ENCODE measurements around the gene WHRN. TPM values are rescaled to one million over a fixed set of nuclear protein-coding genes. Genes with fewer than 3 reads are reported as not detected.

The WHRN gene
- total RNA-seq, 1 donor from 2014 or later, result 14.5 TPM

DNA sequence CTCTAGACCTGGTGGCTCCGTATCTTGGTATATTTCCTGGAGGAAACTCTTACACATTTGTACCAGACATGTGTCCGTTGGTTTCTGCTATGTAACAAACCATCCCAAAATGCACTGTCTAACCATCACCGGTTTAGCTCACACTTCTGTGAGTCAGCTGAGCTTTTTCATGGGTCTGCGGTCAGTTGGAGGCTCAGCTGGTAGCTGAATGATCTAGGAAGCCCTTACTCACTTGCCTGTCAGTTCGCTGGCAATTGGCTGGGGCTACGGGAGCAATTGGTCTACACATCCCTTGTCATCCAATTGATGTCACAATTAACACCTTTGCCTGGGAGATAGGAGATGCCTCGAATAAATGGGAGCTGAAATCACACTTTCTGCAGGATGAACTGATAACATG lies 11.6 kb upstream of the WHRN start:
- TF ChIP-seq, protein P1, sequence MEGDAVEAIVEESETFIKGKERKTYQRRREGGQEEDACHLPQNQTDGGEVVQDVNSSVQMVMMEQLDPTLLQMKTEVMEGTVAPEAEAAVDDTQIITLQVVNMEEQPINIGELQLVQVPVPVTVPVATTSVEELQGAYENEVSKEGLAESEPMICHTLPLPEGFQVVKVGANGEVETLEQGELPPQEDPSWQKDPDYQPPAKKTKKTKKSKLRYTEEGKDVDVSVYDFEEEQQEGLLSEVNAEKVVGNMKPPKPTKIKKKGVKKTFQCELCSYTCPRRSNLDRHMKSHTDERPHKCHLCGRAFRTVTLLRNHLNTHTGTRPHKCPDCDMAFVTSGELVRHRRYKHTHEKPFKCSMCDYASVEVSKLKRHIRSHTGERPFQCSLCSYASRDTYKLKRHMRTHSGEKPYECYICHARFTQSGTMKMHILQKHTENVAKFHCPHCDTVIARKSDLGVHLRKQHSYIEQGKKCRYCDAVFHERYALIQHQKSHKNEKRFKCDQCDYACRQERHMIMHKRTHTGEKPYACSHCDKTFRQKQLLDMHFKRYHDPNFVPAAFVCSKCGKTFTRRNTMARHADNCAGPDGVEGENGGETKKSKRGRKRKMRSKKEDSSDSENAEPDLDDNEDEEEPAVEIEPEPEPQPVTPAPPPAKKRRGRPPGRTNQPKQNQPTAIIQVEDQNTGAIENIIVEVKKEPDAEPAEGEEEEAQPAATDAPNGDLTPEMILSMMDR (IDR thresholded peaks at IDR 0.05), result no peak
- no peaks in the 10 kb centered on the region for H3K9me3 Mint-ChIP-seq
- peaks cover 22% of the 10 kb centered on the region for H3K4me1 Mint-ChIP-seq
- ATAC-seq (ENCODE audit: low read depth) (no peak), DNase-seq (no peak)
- ChIA-PET CTCF (no interaction called here), POLR2A (no interaction called here)
- H3K36me3 Mint-ChIP-seq (ENCODE audit: low read depth), result no peaks in the 10 kb centered on the region
- no peak overlapping the region for H3K4me3 Mint-ChIP-seq
- H3K27ac Mint-ChIP-seq, result no peak overlapping the region
- H3K27me3 Mint-ChIP-seq, result peaks cover 6% of the 10 kb centered on the region
- intact Hi-C loops (cut with micrococcal nuclease), result no loop called here

DNA sequence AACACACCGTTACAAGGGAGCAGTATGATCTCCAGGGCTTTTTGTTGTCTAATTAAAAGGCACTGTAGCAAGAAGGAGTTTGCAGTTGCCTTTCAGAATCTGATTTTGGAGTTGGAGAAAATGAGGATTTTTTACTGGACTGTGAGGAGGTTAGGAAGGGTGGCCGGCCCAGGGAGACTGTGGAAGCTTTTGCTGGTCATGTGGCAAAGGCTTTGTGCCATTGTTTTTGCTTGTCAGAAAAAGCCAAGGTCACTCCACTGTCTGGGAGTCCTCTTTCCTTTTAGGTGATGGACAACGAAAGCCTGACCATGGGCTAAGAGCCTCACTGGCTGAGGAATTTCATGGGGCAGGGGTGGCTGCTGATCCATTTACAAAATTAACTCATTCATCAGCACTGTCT lies 10.3 kb upstream of the WHRN start:
- DNase-seq, result no peak
- ChIA-PET POLR2A (no interaction called here), CTCF (no interaction called here)
- TF ChIP-seq, protein P1 (IDR thresholded peaks at IDR 0.05), result no peak
- no peaks in the 10 kb centered on the region for H3K9me3 Mint-ChIP-seq
- H3K36me3 Mint-ChIP-seq (ENCODE audit: low read depth), result no peaks in the 10 kb centered on the region
- no peak overlapping the region for H3K4me3 Mint-ChIP-seq
- ATAC-seq (ENCODE audit: low read depth), result no peak
- H3K27me3 Mint-ChIP-seq, result peaks cover 9% of the 10 kb centered on the region
- peaks cover 22% of the 10 kb centered on the region for H3K4me1 Mint-ChIP-seq
- no peak overlapping the region for H3K27ac Mint-ChIP-seq
- intact Hi-C loops (cut with micrococcal nuclease), result no loop called here

DNA sequence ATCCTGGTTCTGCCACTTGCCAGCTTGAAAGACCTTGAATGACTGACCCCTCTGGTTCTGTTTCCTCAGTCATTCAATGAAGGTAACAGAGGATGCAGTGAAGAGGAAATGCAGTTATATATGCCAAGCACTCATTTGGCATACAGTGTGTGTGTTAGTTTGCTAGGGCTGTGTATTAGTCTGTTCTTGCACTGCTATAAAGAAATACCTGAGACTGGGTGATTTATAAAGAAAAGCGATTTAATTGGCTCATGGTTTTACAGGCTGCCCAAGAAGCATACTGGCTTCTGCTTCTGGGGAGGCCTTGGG lies 8.6 kb upstream of the WHRN start:
- ATAC-seq (ENCODE audit: low read depth) (no peak), DNase-seq (no peak)
- TF ChIP-seq, protein P1 (IDR thresholded peaks at IDR 0.05), result no peak
- Mint-ChIP-seq H3K4me1 (peaks cover 21% of the 10 kb centered on the region), H3K36me3 (ENCODE audit: low read depth) (no peaks in the 10 kb centered on the region), H3K9me3 (no peaks in the 10 kb centered on the region), H3K4me3 (no peak overlapping the region), H3K27me3 (peaks cover 15% of the 10 kb centered on the region), H3K27ac (no peak overlapping the region)
- intact Hi-C loops (cut with micrococcal nuclease), result no loop called here
- POLR2A ChIA-PET, result no interaction called here
- CTCF ChIA-PET, result no interaction called here

DNA sequence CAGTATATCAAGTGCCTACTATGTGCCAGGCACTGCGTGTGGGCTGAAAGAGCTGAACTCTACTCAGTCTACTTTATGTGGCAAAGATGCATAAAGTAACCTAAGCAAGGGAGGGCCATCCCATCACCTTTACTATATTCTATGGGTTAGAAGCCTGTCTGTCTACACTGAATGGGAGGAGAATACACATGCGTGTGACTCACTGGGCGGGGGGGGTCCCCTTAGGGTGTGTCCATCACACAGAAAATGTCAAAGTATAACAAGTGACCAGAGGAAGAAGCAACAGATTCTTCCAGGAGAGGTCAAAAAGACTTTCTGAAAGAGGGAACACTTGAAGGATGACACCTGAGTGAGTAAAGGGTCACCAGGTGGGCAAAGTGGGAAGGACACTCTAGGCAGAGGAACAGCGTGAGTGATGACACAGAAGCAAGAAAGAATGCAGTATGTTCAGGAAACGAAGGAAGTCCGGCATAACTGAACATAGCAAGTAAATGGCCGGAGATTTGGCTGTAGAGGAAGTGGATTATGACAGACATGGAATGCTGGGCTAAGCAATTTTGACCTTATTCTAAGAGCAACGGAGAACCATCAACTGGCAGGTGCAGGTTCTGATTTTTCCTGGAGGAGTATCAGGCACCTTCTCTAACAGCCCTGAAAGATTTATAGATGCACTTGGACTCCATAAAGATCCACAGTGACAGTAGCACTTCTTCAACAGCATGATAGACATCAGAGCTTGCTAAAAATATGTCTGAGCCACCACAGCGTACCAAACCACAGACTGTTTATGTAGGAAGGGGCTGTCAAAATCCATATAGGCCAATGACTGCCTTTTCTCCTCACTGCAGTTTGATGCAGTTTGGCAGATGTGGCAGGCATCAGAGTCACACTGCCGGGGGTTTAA lies 8.0 kb upstream of the WHRN start:
- H3K27ac Mint-ChIP-seq, result no peak overlapping the region
- peaks cover 15% of the 10 kb centered on the region for H3K4me1 Mint-ChIP-seq
- intact Hi-C loops (cut with micrococcal nuclease), result no loop called here
- DNase-seq, result no peak
- H3K27me3 Mint-ChIP-seq, result peaks cover 15% of the 10 kb centered on the region
- CTCF ChIA-PET, result no interaction called here
- H3K4me3 Mint-ChIP-seq, result no peak overlapping the region
- no peaks in the 10 kb centered on the region for H3K9me3 Mint-ChIP-seq
- ATAC-seq (ENCODE audit: low read depth), result no peak
- no peaks in the 10 kb centered on the region for H3K36me3 Mint-ChIP-seq (ENCODE audit: low read depth)
- TF ChIP-seq, protein P1 (IDR thresholded peaks at IDR 0.05), result no peak
- POLR2A ChIA-PET, result no interaction called here

DNA sequence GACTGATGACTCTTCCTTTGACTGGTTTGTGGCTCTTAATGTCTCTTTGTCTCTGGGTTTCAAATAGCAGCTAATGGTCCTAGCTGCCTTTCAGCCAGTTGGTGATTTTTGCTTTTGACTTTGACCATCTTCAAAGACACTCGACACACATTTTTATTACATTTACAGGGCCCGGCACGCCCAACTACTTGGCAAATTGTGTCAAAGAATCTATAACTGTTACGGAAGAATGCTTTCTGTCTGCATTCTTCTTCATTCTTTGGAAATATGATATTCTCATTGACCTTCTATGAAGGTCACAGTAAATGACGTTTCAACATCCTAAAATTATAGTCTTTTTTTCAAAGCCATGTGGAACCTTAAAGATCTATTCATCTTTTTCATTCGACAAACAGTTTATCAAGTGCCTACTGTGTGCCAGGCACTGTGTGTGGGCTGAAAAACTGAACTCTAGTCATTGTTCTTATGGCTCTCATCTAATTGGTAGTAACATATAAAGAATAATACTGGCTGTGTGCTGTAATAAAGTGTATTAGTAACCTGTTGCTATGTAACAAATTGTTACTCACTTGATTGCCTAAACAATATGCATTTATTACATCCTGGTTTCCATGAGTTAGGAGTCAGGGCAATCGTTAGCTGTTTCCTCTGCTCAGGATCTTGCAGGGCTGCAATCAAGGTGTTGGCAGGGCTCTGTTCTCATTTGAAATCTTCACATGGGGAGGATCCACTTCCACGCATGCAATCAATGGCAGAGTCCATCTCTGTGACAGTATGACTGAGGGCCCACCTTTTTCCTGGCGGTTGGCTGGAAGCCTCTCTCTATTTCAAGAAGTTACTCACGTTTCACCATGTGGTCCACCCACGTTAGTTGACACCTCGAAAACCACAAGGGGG lies 7.0 kb upstream of the WHRN start:
- no peaks in the 10 kb centered on the region for H3K9me3 Mint-ChIP-seq
- H3K36me3 Mint-ChIP-seq (ENCODE audit: low read depth), result no peaks in the 10 kb centered on the region
- POLR2A ChIA-PET, result interaction anchor here (0.6 kb wide), 1 partner anchor 139 kb away, joined by 5 read pairs; no protein-coding TSS in a partner anchor
- no peak for DNase-seq
- H3K27ac Mint-ChIP-seq, result no peak overlapping the region
- CTCF ChIA-PET, result interaction anchor here (1.5 to 1.7 kb wide), 2 partner anchors 25 to 77 kb away, joined by 4 to 8 read pairs; no protein-coding TSS in a partner anchor
- TF ChIP-seq, protein P1 (IDR thresholded peaks at IDR 0.05), result no peak
- no peak for ATAC-seq (ENCODE audit: low read depth)
- H3K4me1 Mint-ChIP-seq, result peaks cover 23% of the 10 kb centered on the region
- H3K4me3 Mint-ChIP-seq, result no peak overlapping the region
- peaks cover 17% of the 10 kb centered on the region for H3K27me3 Mint-ChIP-seq
- intact Hi-C loops (cut with micrococcal nuclease), result no loop called here

Data from activated B cell treated with CpG ODN at 0.5 μM for 24 hours (primary cell).